NCI-H187 (cell line): ENCODE data around the gene H2AZ1.
"Not testable (repeated sequence)": the region's sequence is repeated elsewhere in the genome, so short reads cannot be mapped to it uniquely, and the experiment has no call there.

ENCODE experiments used
- DNase-seq, 2 experiments: peaks; one replicate each; lab custom pipeline; 2025; lab: John Stamatoyannopoulos, UW

Gene H2AZ1

GRCh38 chr4:99949999-99950912 is at the start of gene H2AZ1:
TSS of gene H2AZ1 (minus strand) at chr4:99950275. CDS start at chr4:99950170, 105 bp downstream.
- peak; percentile 88 to 90 for DNase-seq

- no peak for DNase-seq
These were observed 48.2 kb upstream of the H2AZ1 start for GRCh38 chr4:99998062-99998867.

- no peak for DNase-seq
These were observed 41.7 kb upstream of the H2AZ1 start for GRCh38 chr4:99991741-99992140.

- DNase-seq = no peak
These were observed 37.6 kb upstream of the H2AZ1 start for GRCh38 chr4:99987681-99988080.

- DNase-seq = no peak
These were observed 36.7 kb upstream of the H2AZ1 start for GRCh38 chr4:99986792-99987191.

- DNase-seq = no peak
These were observed 33.3 kb upstream of the H2AZ1 start for GRCh38 chr4:99983289-99983943.

GRCh38 chr4:99979872-99980271 is 29.8 kb upstream of the H2AZ1 start:
- DNase-seq = no peak

GRCh38 chr4:99971453-99972111 is 21.5 kb upstream of the H2AZ1 start:
- no peak for DNase-seq

GRCh38 chr4:99968330-99968729 is 18.3 kb upstream of the H2AZ1 start:
- DNase-seq = no peak

- DNase-seq = no peak
These were observed 16.6 kb upstream of the H2AZ1 start for GRCh38 chr4:99966692-99967091.

- no peak for DNase-seq
These were observed 15.7 kb upstream of the H2AZ1 start for GRCh38 chr4:99965674-99966350.

GRCh38 chr4:99965173-99965572 is 15.1 kb upstream of the H2AZ1 start:
- DNase-seq = no peak

- no peak for DNase-seq
These were observed 11.6 kb upstream of the H2AZ1 start for GRCh38 chr4:99961711-99962110.

GRCh38 chr4:99960648-99961047 is 10.6 kb upstream of the H2AZ1 start:
- DNase-seq = no peak

- not testable (repeated sequence) for DNase-seq
These were observed 8.1 kb upstream of the H2AZ1 start for GRCh38 chr4:99958207-99958606.

GRCh38 chr4:99950913-99951254 is 809 bp upstream of the H2AZ1 start:
- DNase-seq = no peak

GRCh38 chr4:99949034-99949998 is 759 bp downstream of the H2AZ1 start:
- DNase-seq = peak; percentile 61 to 84

- DNase-seq = no peak
These were observed 2.5 kb downstream of the H2AZ1 start for GRCh38 chr4:99947608-99948007.

GRCh38 chr4:99947190-99947578 is 2.9 kb downstream of the H2AZ1 start:
- no peak for DNase-seq
